ENCODE data around the gene SH2D3C. TPM values are rescaled to one million over a fixed set of nuclear protein-coding genes. Genes with fewer than 3 reads are reported as not detected.

SH2D3C gene
- total and polyA plus RNA-seq, 9 donors = 1.9 to 17.0 (median 4.6) TPM

DNA sequence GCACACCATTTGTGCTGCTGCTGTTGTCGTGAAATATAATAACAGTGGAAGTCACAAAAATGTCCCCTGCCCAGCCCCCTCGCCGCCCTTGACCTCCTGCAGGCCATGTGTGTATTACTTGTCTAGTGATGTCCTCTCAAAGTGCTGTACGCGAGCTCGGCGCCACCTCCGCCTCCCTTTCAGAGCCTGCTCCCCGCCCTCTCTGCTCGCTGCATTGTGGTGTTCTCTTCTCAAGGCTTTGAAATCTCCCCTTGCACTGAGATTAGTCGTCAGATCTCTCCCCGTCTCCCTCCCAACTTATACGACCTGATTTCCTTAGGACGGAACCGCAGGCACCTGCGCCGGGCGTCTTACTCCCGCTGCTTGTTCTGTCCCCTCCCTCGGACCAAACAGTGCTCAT is 86.4 kb downstream of the SH2D3C start:
- Histone ChIP-seq H3K9me3 (no peaks in the 10 kb centered on the region), H3K4me1 (ENCODE audit: insufficient read depth) (peaks cover 1% of the 10 kb centered on the region), H3K4me3 (no peak overlapping the region), H3K36me3 (no peaks in the 10 kb centered on the region), H3K27me3 (no peaks in the 10 kb centered on the region), H3K27ac (no peak overlapping the region)
- intact Hi-C loops (cut with DNase I) = no loop called here
- 79 to 85% (median 85%) methylated on average over 20 of the region's 20 CpGs for WGBS, 3 donors
- no peak for DNase-seq
- TF ChIP-seq POLR2A (IDR thresholded peaks at IDR 0.05) (no peak), CTCF (IDR thresholded peaks at IDR 0.05) (no peak), EP300 (IDR thresholded peaks at IDR 0.05) (no peak)

- 93 to 94% (median 94%) methylated on average over 10 of the region's 10 CpGs for WGBS, 3 donors
- intact Hi-C loops (cut with DNase I) = no loop called here
- Histone ChIP-seq H3K27ac (no peak overlapping the region), H3K4me1 (ENCODE audit: insufficient read depth) (peaks cover 1% of the 10 kb centered on the region), H3K9me3 (no peaks in the 10 kb centered on the region), H3K4me3 (no peak overlapping the region), H3K36me3 (no peaks in the 10 kb centered on the region), H3K27me3 (no peaks in the 10 kb centered on the region)
- DNase-seq = no peak
- TF ChIP-seq CTCF (IDR thresholded peaks at IDR 0.05) (no peak), EP300 (IDR thresholded peaks at IDR 0.05) (no peak), POLR2A (IDR thresholded peaks at IDR 0.05) (no peak)
Measured at GRCh38 chr9:127690735-127691134, 87.7 kb downstream of the SH2D3C start.

DNA sequence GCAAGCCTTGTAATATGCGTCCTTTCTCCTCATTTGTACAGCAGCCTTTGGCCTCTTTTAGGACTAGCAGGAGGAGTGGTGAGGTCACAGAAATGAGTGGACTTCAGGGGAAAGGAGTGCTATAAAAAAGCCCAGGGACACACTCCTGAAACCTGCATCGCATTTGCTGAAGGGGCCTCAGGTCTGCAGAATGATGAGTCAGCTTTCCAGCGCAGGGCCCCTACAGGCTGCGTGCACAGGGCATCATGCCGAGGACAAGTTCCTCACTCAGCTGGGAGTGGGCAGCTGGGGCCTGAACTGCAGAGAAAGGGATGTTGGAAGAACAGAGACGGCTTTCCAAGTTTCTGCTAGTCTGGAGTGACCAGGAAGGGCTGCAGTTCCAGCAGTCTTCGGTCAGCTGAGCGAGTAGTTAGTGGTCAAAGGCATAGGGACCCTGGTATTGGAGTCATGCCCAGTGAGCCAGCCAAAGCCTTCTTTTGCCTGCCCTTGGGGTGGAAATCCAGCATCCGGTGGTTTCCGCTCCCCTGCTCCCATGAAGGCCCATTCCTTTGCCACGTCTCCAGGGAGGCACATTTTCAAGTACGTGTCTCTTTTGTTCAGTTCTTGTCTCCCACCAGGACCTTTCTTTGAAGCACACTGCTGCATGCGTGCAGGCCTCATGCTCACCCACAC is 89.0 kb downstream of the SH2D3C start:
- TF ChIP-seq POLR2A (IDR thresholded peaks at IDR 0.05) = no peak
- no peak for TF ChIP-seq CTCF (IDR thresholded peaks at IDR 0.05)
- no peak for TF ChIP-seq EP300 (IDR thresholded peaks at IDR 0.05)
- Histone ChIP-seq H3K36me3 (no peaks in the 10 kb centered on the region), H3K27ac (no peak overlapping the region), H3K27me3 (no peaks in the 10 kb centered on the region), H3K4me1 (ENCODE audit: insufficient read depth) (no peaks in the 10 kb centered on the region), H3K9me3 (no peaks in the 10 kb centered on the region), H3K4me3 (no peak overlapping the region)
- 89 to 93% (median 92%) methylated on average over 13 of the region's 13 CpGs for WGBS, 3 donors
- intact Hi-C loops (cut with DNase I) = no loop called here
- DNase-seq = no peak

Small RNA genes lying within 50 kb of the gene (microRNA-seq; reads per million reads assigned to microRNA genes)
- 0 to 0.18 (median 0.16) reads per million in 3 donors for gene MIR2861
- 0 reads per million in 3 donors for gene MIR3960

Other genes with a start within 250 kb of the SH2D3C start
- 100 to 1,000 TPM in 1 of 7 donors, 10 to 100 TPM in 6; 46.8 to 102 (median 75.7) TPM for gene STXBP1, start 166.4 kb downstream of the SH2D3C start, total RNA-seq
- gene STXBP1, start 166.4 kb downstream of the SH2D3C start, polyA plus RNA-seq = 10 to 100 TPM; 18.8 to 84.2 TPM
- 10 to 100 TPM in 1 of 7 donors, 1 to 10 TPM in 4, under 1 TPM in 2; 0.63 to 99.0 (median 4.2) TPM for gene CFAP157, start 71.7 kb downstream of the SH2D3C start, total RNA-seq
- under 1 TPM; 0.22 to 0.53 TPM for gene CFAP157, start 71.7 kb downstream of the SH2D3C start, polyA plus RNA-seq
- 10 to 100 TPM in 5 of 7 donors, 1 to 10 TPM in 2; 5.7 to 27.7 (median 11.1) TPM for gene PTRH1, start 63.0 kb downstream of the SH2D3C start, total RNA-seq
- 10 to 100 TPM in 1 of 2 donors, 1 to 10 TPM in 1; 1.0 to 12.9 TPM for gene PTRH1, start 63.0 kb downstream of the SH2D3C start, polyA plus RNA-seq
- gene TTC16, start 62.6 kb downstream of the SH2D3C start, total RNA-seq = 1 to 10 TPM in 1 of 7 donors, under 1 TPM in 3, not detected in 3; under 0.01 to 5.9 (median 0.34) TPM
- gene TTC16, start 62.6 kb downstream of the SH2D3C start, polyA plus RNA-seq = under 1 TPM; 0.06 to 0.08 TPM
- 10 to 100 TPM in 3 of 7 donors, 1 to 10 TPM in 4; 8.8 to 12.2 (median 9.9) TPM for gene TOR2A, start 43.4 kb downstream of the SH2D3C start, total RNA-seq
- 10 to 100 TPM in 1 of 2 donors, 1 to 10 TPM in 1; 2.8 to 12.6 TPM for gene TOR2A, start 43.4 kb downstream of the SH2D3C start, polyA plus RNA-seq
- 100 to 1,000 TPM in 6 of 7 donors, 10 to 100 TPM in 1; 88.7 to 209 (median 130) TPM for gene CDK9, start 7.4 kb upstream of the SH2D3C start, total RNA-seq
- 10 to 100 TPM; 71.7 to 98.9 TPM for gene CDK9, start 7.4 kb upstream of the SH2D3C start, polyA plus RNA-seq
- gene FPGS, start 24.2 kb upstream of the SH2D3C start, total RNA-seq = 100 to 1,000 TPM; 111 to 209 (median 158) TPM
- 100 to 1,000 TPM in 1 of 2 donors, 10 to 100 TPM in 1; 18.9 to 108 TPM for gene FPGS, start 24.2 kb upstream of the SH2D3C start, polyA plus RNA-seq
- 100 to 1,000 TPM in 5 of 7 donors, 10 to 100 TPM in 2; 59.7 to 298 (median 217) TPM for gene ENG, start 76.0 kb upstream of the SH2D3C start, total RNA-seq
- gene ENG, start 76.0 kb upstream of the SH2D3C start, polyA plus RNA-seq = 100 to 1,000 TPM in 1 of 2 donors, 10 to 100 TPM in 1; 54.7 to 191 TPM
- 100 to 1,000 TPM in 6 of 7 donors, 10 to 100 TPM in 1; 30.9 to 174 (median 151) TPM for gene AK1, start 99.0 kb upstream of the SH2D3C start, total RNA-seq
- 10 to 100 TPM; 37.7 to 87.4 TPM for gene AK1, start 99.0 kb upstream of the SH2D3C start, polyA plus RNA-seq
- 100 to 1,000 TPM in 5 of 7 donors, 10 to 100 TPM in 2; 58.5 to 141 (median 111) TPM for gene ST6GALNAC6, start 120.9 kb upstream of the SH2D3C start, total RNA-seq
- gene ST6GALNAC6, start 120.9 kb upstream of the SH2D3C start, polyA plus RNA-seq = 100 to 1,000 TPM in 1 of 2 donors, 10 to 100 TPM in 1; 52.5 to 145 TPM
- gene ST6GALNAC4, start 138.4 kb upstream of the SH2D3C start, total RNA-seq = 10 to 100 TPM; 29.5 to 58.4 (median 46.4) TPM
- 10 to 100 TPM in 1 of 2 donors, 1 to 10 TPM in 1; 2.2 to 34.0 TPM for gene ST6GALNAC4, start 138.4 kb upstream of the SH2D3C start, polyA plus RNA-seq
- 1 to 10 TPM in 6 of 7 donors, under 1 TPM in 1; 0.48 to 4.0 (median 2.0) TPM for gene PIP5KL1, start 152.1 kb upstream of the SH2D3C start, total RNA-seq
- gene PIP5KL1, start 152.1 kb upstream of the SH2D3C start, polyA plus RNA-seq = under 1 TPM; 0.10 to 0.35 TPM
- gene DPM2, start 159.2 kb upstream of the SH2D3C start, total RNA-seq = 10 to 100 TPM; 10.6 to 37.1 (median 27.8) TPM
- gene DPM2, start 159.2 kb upstream of the SH2D3C start, polyA plus RNA-seq = 10 to 100 TPM; 22.7 to 27.2 TPM
- gene EEIG1, start 202.3 kb upstream of the SH2D3C start, total RNA-seq = 100 to 1,000 TPM in 2 of 7 donors, 10 to 100 TPM in 4, 1 to 10 TPM in 1; 8.6 to 104 (median 76.0) TPM
- 10 to 100 TPM; 17.9 to 20.8 TPM for gene EEIG1, start 202.3 kb upstream of the SH2D3C start, polyA plus RNA-seq